Measurements from ENCODE around the gene TCAIM.

- TF ChIP-seq, protein P1, sequence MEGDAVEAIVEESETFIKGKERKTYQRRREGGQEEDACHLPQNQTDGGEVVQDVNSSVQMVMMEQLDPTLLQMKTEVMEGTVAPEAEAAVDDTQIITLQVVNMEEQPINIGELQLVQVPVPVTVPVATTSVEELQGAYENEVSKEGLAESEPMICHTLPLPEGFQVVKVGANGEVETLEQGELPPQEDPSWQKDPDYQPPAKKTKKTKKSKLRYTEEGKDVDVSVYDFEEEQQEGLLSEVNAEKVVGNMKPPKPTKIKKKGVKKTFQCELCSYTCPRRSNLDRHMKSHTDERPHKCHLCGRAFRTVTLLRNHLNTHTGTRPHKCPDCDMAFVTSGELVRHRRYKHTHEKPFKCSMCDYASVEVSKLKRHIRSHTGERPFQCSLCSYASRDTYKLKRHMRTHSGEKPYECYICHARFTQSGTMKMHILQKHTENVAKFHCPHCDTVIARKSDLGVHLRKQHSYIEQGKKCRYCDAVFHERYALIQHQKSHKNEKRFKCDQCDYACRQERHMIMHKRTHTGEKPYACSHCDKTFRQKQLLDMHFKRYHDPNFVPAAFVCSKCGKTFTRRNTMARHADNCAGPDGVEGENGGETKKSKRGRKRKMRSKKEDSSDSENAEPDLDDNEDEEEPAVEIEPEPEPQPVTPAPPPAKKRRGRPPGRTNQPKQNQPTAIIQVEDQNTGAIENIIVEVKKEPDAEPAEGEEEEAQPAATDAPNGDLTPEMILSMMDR (IDR thresholded peaks at IDR 0.05; ENCODE audit: poor library complexity, severe bottlenecking) = no peak
- no peak for TF ChIP-seq EZH2 (IDR thresholded peaks at IDR 0.05; ENCODE audit: borderline replicate concordance, insufficient read depth, low read length, poor library complexity, severe bottlenecking)
Observed at GRCh38 chr3:44326019-44326418, 12.5 kb upstream of the TCAIM start.

Data from neural cell (in vitro differentiated cells).